ENCODE data around the gene HSD11B2. TPM values are rescaled to one million over a fixed set of nuclear protein-coding genes. Genes with fewer than 3 reads are reported as not detected.

The HSD11B2 gene
- total and polyA plus RNA-seq, 10 of the 15 experiments (the other 5 are each of a cell fraction or from before 2014, with no cell fraction given): 0.09 to 0.34 (median 0.21) TPM; not detected in 2

DNA sequence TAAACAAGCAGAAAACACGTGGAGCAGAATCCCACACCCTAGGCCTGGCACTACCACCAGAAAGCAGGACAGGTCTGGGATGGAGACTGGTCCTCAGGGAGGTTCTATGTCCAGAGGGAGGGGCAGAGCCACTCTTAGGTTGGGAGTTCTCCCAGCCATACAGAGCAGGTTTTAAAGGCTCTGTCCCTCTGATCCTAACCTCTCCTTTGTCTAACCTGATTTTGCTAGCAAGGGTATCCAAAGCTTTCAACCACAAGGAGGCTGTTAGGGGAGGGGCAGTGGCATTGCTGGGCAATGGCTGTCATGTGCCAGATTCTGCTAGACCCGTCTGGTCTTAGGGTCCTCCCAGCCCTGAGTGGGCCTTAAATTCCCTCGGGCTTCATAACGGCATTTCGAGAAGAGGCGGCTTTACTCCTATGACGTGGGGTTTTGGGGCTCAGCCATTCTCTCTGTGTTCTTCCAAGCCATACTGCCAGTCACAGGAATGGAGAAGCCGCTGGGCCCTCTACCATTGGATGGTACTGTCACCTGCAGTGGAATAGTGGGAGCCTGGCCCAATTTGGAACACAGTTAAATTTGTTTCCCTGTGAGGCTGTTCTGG, 43.3 kb upstream of the HSD11B2 start (continued):
- no peak for TF ChIP-seq JUND (IDR thresholded peaks at IDR 0.05; ENCODE audit: low read depth, low read length)
- no peak for TF ChIP-seq NR2C1 (IDR thresholded peaks at IDR 0.05)
- TF ChIP-seq BRCA1 (IDR thresholded peaks at IDR 0.05; ENCODE audit: low read depth, low read length): no peak
- TF ChIP-seq EP300 (IDR thresholded peaks at IDR 0.05; ENCODE audit: borderline replicate concordance in 1 of 2, control insufficient read depth in 1 of 2, low read depth in 2 of 2, low read length in 2 of 2): no peak
- TF ChIP-seq IRF5 (IDR thresholded peaks at IDR 0.05; ENCODE audit: borderline replicate concordance): no peak
- TF ChIP-seq STAT3 (IDR thresholded peaks at IDR 0.05; ENCODE audit: low read depth, low read length): no peak
- no peak for TF ChIP-seq POLR2AphosphoS5 (IDR thresholded peaks at IDR 0.05; ENCODE audit: low read length)

GRCh38 chr16:67388191-67388590, 42.7 kb upstream of the HSD11B2 start:
- CTCF ChIA-PET: no interaction called here
- Histone ChIP-seq H3K4me2 (ENCODE audit: control insufficient read depth, insufficient read depth) (no peak overlapping the region), H3K79me2 (ENCODE audit: control insufficient read depth, insufficient read depth, low read length) (no peaks in the 10 kb centered on the region), H4K20me1 (ENCODE audit: control insufficient read depth, insufficient read depth) (no peaks in the 10 kb centered on the region), H3K27me3 (replicated peaks in 1 of 2; ENCODE audit: control insufficient read depth in 2 of 2, insufficient read depth in 2 of 2, low read length in 1 of 2) (peaks cover 1 to 7% of the 10 kb centered on the region in 2 experiments; a peak in 3 of 4 replicates), H3K27ac (ENCODE audit: control insufficient read depth, insufficient read depth) (no peak overlapping the region), H3K9ac (ENCODE audit: control insufficient read depth, insufficient read depth, low read length) (no peak overlapping the region), H3K4me3 (no peak overlapping the region), H2AFZ (ENCODE audit: control insufficient read depth, low read depth, low read length) (no peak overlapping the region), H3K4me1 (ENCODE audit: control insufficient read depth, insufficient read depth, low read length) (no peaks in the 10 kb centered on the region), H3K36me3 (ENCODE audit: control insufficient read depth in 2 of 2, insufficient read depth in 2 of 2, low read length in 1 of 2) (no peaks in the 10 kb centered on the region), H3K9me3 (replicated peaks; ENCODE audit: control insufficient read depth, insufficient read depth, low read length) (no peaks in the 10 kb centered on the region)
- ATAC-seq (no peak), DNase-seq (ENCODE audit: low read depth, low spot score) (no peak), FAIRE-seq (no peak)
- intact Hi-C loops (cut with micrococcal nuclease; ENCODE audit: unreplicated experiment): no loop called here
- WGBS (ENCODE audit: insufficient coverage, insufficient replicate concordance, low lambda C conversion rate, missing lambda C conversion rate): 43% methylated on average over 8 of the region's 8 CpGs
- BruUV-seq (replicated peaks): no TSS peak
- RAD21 ChIA-PET (ENCODE audit: unreplicated experiment): no interaction called here
- SMC1A ChIA-PET (ENCODE audit: uncharacterized antibody, unreplicated experiment): no interaction called here
- in situ Hi-C loops (cut with MboI): no loop called here
- POLR2A ChIA-PET: interaction anchor here (0.6 kb wide), 1 partner anchor 171 kb away, joined by 4 read pairs; no protein-coding TSS in a partner anchor
- TF ChIP-seq JUND (IDR thresholded peaks at IDR 0.05; ENCODE audit: low read depth, low read length): no peak
- no peak for TF ChIP-seq ASH2L (IDR thresholded peaks at IDR 0.05; ENCODE audit: borderline replicate concordance, low read depth)
- TF ChIP-seq KAT2A (conservative IDR thresholded peaks at IDR 0.05; ENCODE audit: control insufficient read depth, low read depth, low read length): no peak
- no peak for TF ChIP-seq ZNF622 (IDR thresholded peaks at IDR 0.05)
- TF ChIP-seq ZNF274 (IDR thresholded peaks at IDR 0.05; ENCODE audit: insufficient read depth, insufficient read length): no peak
- no peak for TF ChIP-seq RAD51 (IDR thresholded peaks at IDR 0.05)
- TF ChIP-seq GATAD2B (conservative IDR thresholded peaks at IDR 0.05; ENCODE audit: low read depth): no peak
- TF ChIP-seq FOXM1 (IDR thresholded peaks at IDR 0.05; ENCODE audit: low read depth, low read length): no peak
- no peak for TF ChIP-seq SMAD1 (IDR thresholded peaks at IDR 0.05; ENCODE audit: low read depth, partially characterized antibody)
- no peak for TF ChIP-seq TAF1 (IDR thresholded peaks at IDR 0.05; ENCODE audit: borderline replicate concordance, low read depth, low read length)
- TF ChIP-seq POLR2AphosphoS2 (IDR thresholded peaks at IDR 0.05; ENCODE audit: low read depth, low read length): no peak
- TF ChIP-seq, protein P1, sequence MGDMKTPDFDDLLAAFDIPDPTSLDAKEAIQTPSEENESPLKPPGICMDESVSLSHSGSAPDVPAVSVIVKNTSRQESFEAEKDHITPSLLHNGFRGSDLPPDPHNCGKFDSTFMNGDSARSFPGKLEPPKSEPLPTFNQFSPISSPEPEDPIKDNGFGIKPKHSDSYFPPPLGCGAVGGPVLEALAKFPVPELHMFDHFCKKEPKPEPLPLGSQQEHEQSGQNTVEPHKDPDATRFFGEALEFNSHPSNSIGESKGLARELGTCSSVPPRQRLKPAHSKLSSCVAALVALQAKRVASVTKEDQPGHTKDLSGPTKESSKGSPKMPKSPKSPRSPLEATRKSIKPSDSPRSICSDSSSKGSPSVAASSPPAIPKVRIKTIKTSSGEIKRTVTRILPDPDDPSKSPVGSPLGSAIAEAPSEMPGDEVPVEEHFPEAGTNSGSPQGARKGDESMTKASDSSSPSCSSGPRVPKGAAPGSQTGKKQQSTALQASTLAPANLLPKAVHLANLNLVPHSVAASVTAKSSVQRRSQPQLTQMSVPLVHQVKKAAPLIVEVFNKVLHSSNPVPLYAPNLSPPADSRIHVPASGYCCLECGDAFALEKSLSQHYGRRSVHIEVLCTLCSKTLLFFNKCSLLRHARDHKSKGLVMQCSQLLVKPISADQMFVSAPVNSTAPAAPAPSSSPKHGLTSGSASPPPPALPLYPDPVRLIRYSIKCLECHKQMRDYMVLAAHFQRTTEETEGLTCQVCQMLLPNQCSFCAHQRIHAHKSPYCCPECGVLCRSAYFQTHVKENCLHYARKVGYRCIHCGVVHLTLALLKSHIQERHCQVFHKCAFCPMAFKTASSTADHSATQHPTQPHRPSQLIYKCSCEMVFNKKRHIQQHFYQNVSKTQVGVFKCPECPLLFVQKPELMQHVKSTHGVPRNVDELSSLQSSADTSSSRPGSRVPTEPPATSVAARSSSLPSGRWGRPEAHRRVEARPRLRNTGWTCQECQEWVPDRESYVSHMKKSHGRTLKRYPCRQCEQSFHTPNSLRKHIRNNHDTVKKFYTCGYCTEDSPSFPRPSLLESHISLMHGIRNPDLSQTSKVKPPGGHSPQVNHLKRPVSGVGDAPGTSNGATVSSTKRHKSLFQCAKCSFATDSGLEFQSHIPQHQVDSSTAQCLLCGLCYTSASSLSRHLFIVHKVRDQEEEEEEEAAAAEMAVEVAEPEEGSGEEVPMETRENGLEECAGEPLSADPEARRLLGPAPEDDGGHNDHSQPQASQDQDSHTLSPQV (IDR thresholded peaks at IDR 0.05): no peak
- TF ChIP-seq RELA (IDR thresholded peaks at IDR 0.05; ENCODE audit: borderline replicate concordance, partially characterized antibody): no peak
- no peak for TF ChIP-seq NR2F1 (conservative IDR thresholded peaks at IDR 0.05)
